DMS53 treated with DMSO at 0.1 percent for 48 hours (cell line): ENCODE results near the gene TRMT44.

Experiments used
- DNase-seq: peaks from one replicate; lab custom pipeline; 2025; ENCODE audit not compliant: unreplicated experiment; lab: John Stamatoyannopoulos, UW

Gene TRMT44

DNA sequence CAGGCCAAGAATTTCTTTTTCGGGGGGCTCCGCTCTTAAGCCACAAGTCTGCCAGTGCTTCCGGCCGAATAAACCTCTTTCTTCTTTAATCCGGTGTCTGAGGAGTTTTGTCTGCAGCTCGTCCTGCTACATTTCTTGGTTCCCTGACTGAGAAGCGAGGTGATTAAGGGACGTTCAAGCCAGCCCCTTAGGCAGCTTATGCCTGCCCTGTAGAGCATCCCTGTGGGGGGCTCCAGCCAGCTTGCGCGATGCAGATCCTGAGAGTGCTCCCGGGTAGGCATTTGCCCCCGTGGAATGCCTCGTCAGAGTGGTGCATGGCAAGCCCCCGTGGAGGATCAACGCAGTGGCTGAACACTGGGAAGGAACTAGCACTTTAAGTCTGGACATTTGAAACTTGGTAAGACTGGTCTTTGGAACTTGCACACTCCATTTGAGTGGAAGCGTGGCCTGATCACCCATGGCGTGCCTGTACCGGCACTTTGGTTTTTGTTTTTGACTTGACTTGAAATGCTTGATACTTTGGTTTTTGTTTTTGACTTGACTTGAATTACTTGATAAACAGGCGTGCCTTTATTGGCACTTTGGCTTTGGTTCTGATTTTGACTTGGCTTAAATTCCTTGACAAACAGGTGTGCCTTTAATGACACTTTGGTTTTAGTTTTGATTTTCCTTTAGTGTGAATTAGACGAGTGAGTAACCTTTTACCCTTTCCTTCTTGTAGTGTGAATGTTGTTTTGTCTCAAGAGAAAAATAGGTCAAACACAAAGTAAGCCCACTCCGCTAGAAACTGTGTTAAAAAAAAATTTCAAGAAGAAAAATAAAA lies 6.1 kb upstream of the TRMT44 start:
- no peak for DNase-seq

DNA sequence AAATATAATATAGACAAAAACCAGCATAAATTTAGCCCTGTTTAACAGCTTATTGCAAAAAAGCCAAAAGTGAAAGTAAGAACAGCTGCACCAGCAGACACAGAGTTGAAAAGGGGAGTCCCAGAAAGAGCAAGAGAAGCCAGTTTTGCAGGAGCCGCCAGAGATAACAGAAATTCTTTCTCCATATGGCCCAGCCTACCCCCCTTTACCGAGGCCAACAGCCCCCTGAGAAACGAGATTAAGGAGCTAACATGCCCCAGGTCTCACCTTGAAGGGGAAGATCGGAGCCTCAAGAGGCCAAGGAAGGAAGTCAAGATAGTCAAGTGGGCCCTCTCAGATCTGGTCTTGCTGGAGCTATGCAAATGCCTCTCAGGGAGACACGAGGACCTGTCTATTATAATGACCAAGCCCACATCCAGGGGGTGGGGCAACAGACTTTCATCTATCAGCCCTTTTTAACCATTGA lies 4.9 kb upstream of the TRMT44 start:
- no peak for DNase-seq

DNA sequence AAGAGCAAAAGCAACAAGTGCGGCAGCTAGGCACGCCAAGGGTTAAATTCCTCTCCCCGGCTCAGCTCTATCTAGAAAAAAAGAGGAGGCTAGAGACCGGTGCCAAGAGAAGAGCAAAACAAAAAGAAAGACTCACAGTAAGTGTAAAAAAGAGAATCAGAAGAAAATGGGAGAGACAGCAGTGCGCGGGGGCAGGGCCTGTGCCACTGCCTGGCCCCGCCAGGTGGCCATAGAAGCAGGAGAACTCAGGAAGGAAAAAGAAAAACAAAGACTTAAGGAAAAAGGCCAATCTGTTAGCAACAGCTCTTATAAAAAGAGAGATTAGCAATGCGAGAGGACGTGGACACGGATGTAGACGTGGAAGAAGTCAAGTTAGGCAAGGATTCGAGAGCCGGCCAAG lies 3.3 kb upstream of the TRMT44 start:
- DNase-seq: no peak

DNA sequence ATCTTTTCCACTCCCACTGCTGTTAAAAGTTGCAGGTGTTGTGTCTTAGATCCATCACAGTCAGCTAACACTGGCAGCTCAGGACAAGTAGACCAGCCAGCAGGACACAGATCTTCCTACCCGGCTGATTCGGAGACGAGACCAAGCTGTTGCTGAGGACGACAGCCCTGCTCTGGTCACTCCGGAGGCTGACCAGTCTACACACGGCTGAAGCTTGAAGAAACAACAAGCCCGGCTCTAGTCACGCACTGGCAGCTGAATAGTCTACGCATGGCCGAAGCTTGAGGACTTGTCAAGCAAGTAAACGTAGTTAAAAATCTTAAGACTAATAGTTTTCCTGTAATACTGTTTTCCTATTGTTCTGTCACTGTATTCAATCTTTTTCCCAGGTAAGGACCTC lies 1.8 kb upstream of the TRMT44 start:
- DNase-seq: no peak

DNA sequence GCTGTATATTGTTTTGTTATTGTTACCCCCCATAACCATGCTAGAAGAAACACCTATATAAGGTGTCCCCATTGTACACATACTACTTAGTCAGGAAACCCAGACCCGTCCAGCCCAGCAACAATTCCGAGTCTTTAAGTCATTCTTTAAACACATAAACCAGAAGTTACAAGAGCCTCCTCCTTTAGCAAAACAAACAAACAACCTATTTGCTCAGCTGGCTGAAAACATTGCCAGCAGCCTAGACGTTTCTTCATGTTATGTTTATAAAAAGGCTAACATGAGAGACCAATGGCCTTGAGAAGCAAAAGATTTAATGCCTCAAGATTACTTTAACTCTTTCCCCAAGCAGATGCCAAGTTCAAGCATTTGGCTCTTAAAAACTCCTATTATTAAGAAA lies 1.4 kb upstream of the TRMT44 start:
- DNase-seq: peak; percentile 26

DNA sequence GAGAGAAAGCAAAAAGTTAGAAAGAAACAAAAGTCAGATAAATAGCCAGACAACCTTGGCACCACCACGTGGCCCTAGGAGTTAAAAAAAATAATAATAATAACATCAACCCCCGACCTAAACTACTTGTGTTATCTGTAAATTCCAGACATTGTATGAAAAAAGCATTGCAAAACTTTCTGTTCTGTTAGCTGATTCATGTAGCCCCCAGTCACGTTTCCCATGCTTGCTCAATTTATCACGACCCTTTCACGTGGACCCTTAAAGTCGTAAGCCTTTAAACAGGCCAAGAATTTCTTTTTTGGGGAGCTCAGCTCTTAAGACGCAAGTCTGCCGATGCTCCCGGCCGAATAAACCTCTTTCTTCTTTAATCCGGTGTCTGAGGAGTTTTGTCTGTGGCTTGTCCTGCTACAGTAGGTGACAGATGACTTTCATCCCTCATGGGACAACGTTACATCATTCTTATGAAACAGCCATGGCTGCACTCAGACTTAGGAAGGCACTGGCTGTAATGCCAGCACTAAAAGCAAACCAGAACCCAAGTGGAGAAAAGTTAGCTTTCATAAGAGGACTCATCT lies 574 bp upstream of the TRMT44 start:
- DNase-seq: peak; percentile 42

DNA sequence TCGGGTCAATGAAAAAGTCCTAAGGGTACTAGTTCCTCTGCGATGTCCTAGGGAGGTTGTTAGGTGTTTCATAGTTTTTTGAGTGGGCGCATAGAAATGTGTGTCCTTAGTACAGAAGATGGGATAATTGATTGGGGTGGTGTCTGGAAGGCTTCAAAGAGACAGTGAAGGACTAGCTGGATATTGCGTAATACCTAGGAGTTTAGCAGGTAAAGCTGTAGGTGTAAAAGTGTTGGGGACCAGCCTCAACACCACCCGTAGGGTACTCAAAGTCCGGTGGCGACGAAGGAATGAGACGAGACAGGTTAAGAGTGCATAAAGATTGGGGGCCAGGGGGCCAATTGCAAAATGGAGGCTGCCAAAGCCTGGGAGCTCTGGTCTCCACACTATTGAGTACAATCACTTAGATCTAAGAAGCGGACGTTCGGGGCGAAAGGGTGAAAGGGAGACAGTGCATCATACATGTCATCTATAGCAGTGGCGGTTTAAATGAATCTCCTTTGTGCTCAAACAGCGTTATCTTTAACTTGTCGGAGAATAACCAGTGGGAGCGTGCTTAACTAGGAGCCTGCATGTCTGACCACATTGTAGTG lies 1.0 kb downstream of the TRMT44 start:
- DNase-seq: no peak

DNA sequence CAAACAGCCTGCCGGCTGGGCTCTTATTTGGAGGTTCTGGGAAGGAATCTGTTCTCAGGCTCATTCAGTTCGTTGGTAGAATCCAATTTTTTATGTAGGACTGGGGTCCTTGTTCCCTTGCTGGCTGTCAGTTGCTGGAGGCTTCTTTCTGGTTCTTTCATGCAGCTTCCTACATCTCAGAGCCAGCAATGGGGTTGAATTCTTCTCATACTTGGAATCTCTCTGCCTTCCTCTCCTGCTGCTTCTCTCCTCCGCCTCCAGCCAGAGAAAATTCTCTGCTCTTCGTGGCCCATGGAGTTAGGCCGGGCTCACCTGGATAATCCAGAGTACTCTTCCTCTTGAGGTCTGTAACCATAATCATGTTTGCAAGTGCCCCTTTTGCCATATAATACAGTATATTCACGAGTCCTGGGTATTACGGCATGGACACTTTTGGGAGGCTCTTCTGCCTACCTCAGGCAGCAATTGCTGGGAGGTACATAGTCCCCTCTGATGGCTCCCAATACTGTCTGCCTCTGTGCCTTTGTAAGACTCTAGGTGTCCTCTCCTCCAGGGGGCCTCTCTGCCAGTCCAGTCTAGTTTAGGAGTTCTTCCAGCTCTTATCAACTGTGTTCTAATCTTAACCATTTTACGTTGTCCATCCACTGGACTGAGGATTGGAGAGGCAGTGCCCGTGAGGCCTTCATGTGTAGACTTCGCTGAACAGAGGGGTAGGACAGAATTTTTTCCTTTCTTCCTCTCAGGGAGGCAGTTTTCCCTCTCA lies 2.2 kb downstream of the TRMT44 start:
- no peak for DNase-seq

DNA sequence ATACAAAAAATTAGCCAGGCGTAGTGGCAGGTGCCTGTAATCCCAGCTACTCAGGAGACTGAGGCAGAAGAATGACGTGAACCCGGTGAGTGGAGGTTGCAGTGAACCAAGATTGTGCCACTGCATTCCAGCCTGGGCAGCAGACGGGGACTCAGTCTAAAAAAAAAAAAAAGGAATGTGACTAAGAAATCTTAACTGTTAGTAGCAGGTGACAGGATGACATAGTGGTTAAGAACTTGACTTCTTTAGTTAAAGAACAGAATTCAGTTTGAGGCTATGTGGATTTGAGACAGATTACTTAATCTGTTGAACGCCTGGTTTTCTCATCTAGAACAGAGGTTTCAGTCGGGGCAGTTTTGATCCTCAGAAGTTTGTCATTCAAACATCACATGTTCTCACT lies 3.2 kb downstream of the TRMT44 start:
- no peak for DNase-seq

DNA sequence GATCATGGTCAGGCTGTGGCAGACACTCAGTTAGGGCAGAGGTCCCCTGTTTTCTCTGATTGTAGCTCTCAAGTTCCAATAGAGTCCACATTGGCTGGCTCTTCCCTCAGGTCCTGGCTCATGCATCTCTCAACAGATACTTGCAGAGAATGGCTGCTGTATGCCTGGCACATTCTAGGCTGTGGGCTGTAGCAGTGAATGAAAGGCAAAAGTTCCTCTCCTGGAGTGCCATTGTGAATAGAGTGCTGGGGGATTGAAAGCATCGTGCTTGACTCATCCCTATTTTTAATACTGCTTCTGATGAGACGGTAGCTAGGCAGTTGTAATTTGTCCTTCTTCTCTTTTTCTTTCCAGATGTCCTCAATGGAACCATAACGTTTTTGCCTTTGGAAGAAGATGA lies 5.5 kb downstream of the TRMT44 start:
- no peak for DNase-seq

DNA sequence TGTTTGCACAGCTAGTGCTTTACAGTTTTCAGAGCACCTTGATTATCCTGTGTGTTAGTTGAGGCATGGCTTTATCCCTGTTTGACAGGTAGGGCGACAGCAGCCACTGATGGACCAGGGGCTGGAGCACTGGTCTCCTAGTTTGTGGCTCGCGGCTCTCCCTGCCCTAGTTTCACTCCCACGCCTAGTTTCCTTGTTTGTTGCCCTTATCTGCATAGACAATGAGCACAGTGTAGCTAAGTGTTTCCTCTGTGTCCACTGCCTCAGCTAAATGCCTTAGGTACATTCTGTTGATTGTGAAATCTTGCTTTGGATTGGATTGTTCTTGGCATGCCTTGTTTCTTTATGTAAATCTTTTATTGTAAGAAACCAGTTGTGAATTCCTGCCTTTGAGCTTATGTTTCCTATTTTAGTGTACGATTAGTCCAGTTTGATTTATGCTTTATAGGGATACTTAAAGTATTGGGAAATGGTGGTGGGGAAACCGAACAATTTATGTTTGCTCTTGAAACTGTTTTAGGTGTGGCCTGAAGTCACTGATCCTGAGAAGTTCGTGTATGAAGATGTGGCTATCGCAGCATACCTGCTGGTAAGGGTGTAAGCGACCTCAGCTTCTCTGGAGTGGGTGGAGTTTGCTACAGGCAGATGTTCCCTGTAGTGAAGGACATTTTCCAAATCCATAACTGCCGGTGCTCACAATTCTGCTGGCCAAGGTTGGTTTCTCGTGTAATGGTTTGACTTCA lies 11.0 kb downstream of the TRMT44 start:
- no peak for DNase-seq

DNA sequence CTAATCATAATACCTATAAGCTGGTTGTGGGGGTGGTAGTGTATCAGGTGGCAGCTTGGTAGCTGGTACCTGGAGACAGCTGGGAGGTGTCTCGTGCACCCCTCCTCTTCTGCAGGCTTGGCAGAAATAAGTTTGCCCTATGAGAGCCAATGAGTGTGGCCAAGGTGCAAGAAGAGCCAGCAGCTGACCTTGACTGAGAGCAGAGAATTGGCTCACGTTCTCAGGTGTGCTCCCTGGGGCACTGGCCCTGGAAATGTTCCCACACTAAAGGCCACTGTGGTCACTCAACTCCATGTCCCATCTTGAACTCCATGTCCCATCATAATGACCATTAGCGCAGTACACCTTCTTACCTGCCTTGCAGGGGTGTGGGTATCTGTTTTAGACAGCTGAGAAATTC lies 13.4 kb downstream of the TRMT44 start:
- DNase-seq: no peak

DNA sequence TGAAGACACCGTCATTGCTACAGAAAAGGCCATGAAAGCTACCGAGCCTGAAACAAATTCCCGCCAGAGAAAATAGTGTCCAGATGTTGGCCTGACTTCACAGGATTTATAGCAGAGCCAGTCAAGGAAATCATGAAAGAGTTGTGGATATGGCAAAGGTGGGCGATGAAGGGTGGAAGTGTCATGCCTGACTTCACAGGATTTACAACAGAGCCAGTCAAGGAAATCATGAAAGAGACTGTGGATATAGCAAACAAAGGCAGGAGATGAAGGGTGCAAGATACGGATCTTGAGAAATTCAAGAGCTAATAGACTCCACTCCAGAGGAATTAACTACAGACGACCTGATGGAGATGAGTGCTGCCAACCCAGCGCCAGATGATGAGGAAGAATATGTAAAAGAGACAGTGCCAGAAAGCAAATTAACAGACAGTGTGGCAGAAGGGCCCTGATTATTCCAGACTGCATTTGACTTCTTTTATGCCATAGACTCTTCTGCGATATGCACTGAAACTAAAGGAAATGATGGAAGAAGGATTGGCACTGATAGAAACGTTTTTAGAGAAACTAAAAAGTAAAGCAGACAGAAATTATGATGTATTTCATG lies 17.2 kb downstream of the TRMT44 start:
- DNase-seq: no peak

DNA sequence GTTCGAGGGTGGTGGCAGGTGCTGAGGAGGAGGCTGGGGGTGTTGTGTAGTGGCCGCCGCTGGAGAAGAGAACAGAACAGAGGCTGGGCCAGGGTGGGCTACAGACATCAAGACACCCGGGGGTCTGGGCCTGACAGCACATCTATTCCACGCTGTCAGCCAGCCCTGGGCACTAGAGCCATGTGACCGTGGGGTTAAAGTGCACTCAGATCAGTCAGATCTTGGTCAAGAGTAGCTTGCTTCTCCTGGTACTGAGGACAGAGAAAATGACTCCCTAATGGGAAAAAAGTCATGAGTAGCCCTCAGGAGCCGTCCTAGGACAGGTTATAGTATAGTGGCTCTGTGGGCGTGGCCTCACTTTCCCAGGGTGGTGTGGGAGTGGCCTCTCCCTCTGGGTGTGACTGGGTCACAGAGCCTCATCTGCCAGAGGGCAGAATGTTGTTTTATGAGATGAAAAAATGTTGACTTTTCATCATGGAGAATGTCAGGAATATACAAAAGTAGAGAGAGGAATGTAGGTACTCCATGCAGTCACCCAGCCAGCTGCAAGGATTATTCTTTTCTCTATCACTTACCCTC lies 19.4 kb downstream of the TRMT44 start:
- no peak for DNase-seq

DNA sequence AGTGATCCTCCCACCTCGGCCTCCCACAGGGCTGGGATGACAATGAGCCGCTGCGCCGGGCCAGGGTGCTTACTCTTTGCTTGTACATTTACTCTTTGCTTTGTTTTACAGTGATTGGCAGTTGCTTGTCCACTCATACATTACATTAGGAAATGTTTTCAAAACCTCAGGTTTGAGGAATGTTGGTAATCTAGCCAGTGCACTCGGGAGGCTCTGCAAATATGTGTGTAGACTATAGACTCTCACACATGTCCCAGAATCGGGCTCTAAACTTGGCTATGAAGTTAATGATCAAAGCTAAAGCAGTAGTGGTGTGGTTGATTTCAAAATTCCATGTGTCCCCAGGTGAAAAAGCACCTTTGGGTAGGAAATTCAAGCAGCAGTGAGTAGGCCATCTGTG lies 20.5 kb downstream of the TRMT44 start:
- no peak for DNase-seq

DNA sequence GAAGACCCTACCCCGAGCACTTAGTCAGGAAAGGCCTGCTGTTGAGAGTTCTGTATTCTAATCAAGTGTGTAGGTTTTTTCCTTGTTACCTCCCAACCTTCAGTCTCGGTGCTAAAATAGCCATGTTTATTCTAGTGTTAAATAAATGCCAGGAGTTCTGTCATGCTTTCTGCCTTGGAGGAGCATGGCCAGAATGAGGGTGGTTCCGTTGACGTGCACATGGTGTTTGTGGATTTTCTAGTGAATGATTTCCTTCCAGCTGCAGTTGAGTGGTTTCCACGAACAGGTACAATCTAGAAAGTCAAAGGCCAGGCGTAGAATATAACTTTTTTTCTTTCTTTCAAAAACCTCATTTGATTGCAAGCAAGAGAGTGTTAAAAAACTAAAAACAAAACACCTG lies 21.0 kb downstream of the TRMT44 start:
- DNase-seq: no peak

DNA sequence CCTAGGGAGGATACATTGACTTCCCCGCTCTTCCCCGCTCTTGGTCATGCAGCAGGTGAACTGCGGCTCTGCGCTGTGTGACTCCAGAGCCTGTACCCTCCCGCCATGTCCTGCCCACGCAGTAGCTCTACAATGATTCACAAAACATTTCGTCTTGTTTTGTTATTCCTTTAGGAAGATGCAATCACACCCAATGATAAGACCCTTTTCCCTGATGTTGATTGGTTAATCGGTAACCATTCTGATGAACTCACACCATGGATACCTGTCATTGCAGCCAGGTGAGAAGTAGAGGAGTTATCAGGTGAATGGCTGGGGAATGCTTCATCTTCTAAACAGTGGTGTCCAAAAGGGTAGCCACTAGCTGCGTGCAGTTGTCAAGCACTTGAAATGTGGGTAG lies 23.2 kb downstream of the TRMT44 start:
- DNase-seq: no peak

DNA sequence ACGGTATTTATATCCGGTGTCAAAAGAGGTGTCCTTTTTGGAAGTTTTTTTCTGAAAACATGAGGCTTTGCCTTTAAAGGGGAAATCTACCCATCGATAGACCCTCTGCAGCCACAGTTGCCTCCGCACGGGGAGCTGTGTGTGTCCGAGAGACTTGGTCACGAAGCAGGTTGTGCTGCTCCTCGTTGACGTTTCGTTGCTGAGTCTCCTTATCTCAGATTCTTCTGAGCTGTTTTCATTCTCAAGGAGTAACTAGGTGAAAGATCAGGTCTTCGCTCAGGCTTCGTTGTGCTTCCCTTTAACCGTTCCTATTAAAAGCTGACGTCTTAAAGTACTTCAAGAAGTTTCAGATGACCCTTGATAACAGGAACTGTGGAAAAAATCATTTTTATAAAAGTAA lies 23.8 kb downstream of the TRMT44 start:
- DNase-seq: no peak

DNA sequence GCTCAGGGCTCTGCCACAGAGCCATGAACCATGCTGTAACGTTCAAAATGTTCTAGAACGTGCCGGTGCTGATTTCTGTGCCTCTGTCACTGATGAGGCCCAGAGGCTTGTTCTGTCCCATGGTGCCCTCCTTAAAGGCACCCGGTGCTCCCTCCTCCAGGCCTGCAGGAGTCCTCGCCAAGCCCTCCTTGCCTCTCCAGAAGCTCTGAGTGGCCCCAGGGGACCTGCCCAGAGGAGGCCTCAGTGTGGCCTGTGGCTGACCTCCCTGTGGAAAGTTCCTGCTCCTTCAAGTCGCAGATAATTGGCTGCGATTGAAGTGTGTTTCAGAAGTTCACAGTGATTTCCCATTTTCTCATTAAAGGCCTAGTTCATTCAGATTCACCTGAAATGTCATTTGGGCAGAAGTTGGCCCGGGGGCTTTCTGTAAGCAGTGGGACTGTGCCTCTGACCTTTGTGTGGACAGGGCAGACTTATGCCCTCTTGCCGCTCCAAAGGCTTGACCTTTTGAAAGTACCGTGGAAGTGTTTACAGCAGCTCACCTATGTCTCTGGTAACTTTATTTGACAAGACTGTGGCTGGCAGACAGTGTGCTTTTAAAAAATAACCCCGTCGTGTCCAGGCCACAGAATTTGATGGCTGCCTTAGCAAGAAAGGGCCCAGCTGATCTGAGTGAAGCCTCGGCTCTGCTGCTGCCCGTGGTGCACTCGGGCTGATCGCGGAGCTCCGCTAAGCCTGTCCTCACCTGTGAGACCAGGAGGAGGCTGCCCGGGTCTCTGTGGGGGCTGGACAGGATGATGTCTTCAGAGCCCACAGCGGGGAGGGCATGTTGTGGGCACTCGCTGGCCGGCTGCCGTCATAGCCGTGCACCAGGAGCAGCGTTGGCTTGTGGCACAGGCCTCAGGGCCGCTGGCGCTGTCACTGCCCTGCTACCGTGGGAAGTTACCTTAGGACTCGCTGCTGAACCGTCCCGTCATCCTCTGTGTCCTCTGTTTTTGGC lies 25.3 kb downstream of the TRMT44 start:
- no peak for DNase-seq
